GM21526 (cell line): ENCODE measurements around the gene TMSB4X.
"Not testable (repeated sequence)": the region's sequence is repeated elsewhere in the genome, so short reads cannot be mapped to it uniquely, and the experiment has no call there.

ENCODE experiments used
- ATAC-seq: cut with Tn5 transposase; IDR thresholded peaks from one replicate; pipeline ENCODE4 v1.9.1; 2021; ENCODE audit warnings: moderate library complexity; ENCODE audit not compliant: unreplicated experiment, low FRiP score

TMSB4X gene

DNA sequence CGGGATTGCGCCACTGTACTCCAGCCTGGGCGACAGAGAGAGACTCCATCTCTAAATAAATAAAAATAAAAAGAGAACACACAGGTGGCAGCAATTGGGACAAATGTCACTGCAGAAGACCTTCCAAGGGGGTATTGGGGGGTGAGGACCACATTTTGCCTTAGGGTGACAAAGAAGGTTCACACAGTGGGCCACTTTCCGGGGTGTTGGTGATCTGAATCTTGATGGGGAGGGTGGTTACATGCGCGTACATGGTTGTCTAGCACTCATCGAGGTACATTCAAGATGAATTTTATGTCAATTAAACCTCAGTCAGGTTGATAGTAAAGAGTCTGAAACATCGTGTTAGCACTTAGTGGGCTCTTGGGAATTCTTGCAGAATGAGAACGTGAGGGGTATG, 20.5 kb upstream of the TMSB4X start:
- ATAC-seq = no peak

- ATAC-seq = no peak
Observed at GRCh38 chrX:12954981-12955380, 19.9 kb upstream of the TMSB4X start.

DNA sequence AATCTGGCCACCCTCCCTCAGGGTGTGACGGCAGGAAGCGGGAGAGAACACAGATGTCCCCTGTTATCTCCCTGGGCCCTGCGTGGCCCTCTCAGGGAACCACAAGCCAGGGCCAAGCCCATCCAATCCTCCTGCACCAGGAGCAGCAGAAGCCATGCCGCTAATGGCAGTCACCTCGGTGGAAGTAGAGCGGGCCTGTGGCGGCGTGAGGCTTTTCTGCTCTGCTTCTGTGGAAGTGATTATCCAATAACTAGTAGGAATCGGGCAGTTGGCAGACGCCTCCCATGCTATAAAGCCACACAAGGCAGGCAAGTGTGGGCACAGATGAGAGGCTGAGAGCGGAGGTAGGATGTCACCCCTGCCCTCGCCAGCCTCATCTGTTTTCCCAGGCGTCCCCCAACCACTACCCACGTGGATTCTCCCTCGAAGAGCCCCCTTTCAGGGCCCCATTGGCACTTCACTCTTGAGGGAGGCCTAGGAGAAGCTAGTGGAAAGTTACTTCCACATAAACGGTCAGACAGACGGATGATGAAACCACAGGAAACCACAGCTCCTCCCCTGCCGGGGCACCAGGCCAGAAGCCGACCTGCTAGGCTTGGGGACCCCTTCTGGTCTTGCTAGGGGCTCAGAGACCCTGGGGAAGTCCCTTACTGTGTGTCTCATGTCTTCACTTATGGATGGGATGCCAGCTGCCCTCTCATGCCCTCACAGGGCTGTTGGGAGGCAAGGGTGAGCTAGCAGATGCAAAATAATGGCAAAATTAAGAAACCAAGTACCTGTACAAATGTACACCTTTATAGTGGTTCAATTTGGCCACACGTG, 18.8 kb upstream of the TMSB4X start:
- ATAC-seq = peak; percentile 44

DNA sequence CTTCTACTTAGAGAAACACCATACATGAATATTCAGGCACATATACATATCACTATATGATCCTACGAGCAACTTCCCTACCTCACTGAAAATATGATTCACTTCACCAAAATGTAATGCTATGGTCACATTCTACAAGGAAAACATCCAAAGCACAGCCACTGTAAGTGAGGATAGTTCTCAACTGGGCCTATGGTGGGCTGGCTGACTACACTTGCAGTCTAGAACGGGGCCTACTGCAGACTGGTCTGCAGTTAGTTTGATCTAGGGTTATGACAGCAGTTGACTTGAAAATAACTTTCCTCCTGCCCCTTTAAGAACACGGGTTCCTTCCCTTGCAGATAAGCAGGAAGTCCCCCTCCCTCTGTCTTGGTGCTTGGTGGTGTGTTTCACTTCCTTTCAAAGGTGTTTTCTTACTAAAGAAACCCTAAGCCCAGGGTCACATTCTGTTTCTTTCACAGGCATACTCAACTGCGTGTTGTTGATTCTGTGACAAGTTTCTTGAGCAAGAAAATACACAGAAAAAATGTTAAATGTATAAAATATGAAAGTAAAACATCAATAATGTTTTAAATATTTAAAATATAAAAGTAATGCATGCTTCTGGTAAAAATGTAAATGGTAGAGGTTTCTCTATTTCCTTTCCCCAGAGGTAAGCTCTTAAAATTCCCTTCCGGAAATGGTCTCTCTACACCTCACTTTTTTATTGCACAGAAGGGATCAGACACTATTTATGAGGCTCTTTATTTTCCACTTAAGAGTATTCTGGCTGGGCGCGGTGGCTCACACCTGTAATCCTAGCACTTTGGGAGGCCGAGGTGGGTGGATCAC, 18.0 kb upstream of the TMSB4X start:
- ATAC-seq = peak; percentile 65

GRCh38 chrX:12958059-12958458, 16.9 kb upstream of the TMSB4X start:
- no peak for ATAC-seq

GRCh38 chrX:12958461-12958860, 16.4 kb upstream of the TMSB4X start:
- ATAC-seq = no peak

GRCh38 chrX:12961196-12961718, 13.7 kb upstream of the TMSB4X start:
- no peak for ATAC-seq

DNA sequence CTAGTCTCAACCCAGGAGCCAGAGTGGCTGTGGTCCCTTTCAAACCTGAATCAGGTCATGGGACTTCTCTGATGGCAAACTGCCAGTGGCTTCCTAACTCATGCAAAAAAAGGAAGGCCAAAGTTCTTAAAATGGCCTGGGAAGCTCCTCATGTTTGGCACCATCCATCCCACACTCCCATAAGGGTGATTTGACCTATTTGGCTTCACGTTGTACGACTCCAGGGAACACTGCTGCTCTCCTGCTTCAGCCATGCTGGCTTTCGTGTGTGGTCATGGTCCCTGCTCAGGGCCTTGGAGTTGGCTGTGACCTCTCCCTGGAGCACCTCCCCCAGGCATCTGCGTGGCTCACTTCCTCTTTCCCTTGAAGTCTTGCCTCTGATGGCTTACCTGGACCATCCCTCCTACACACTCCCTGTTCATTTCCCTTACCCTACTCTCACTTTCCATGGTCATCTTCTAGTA, 12.8 kb upstream of the TMSB4X start:
- ATAC-seq = no peak

GRCh38 chrX:12963210-12963850, 11.6 kb upstream of the TMSB4X start:
- ATAC-seq = not testable (repeated sequence)

DNA sequence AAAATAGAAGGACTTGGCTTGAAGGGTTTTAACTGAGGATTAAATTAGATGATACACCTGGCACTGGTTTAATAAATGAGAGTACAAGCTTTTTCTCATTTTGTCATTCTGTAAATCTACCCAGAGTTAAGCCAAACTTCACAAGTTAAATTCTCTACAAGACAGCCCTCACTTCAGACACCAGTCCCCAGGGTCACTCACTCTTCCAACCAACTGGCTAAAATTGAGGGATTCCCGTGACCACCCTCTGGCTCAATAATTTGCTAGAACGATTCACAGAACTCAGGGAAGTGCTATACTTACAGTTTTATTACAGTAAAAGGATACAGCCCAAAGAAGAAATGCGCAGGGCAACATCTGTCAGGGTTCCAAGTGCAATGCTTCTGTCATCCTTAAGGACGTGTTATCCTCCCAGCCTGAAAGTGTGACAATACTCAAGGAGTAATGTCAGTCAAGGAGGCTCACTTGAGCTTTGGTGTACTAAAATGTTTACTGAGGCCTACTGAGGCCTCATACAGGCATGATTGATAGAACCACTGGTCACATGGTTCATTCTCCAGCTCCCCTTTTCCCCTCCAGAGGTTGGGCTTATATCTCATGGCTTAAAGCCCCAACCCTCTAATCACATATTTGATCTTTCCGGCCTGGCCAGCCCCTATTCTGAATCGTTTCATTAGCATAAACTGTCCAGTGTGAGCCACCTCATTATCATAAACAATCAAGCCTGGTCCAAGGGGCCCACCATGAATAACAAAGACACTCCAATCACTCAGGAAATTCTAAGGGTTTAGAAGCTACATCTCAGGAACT, 9.6 kb upstream of the TMSB4X start:
- ATAC-seq = no peak

DNA sequence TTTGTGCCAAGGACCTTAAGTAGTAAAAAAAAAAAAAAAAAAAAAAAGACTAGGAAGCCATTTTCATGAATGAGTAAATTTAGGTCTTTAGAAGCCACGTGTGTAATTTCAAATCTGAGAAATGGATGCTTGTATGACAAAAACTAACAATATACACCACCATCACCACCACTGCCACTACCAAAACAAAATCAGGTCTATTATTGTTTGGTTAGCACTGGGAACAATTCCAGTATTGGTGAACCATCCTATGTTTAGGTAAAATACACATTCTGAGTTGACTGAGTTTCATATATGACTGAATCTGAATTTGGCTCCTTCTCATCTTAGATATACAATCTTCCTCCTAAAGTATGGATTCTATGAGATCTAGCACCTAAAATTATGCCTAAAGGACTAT, 8.8 kb upstream of the TMSB4X start:
- no peak for ATAC-seq

- ATAC-seq = no peak
Observed at GRCh38 chrX:12967711-12968465, 7.0 kb upstream of the TMSB4X start.

- ATAC-seq = no peak
Observed at GRCh38 chrX:12970691-12971202, 4.2 kb upstream of the TMSB4X start.

- ATAC-seq = no peak
Observed at GRCh38 chrX:12971282-12972003, 3.5 kb upstream of the TMSB4X start.

DNA sequence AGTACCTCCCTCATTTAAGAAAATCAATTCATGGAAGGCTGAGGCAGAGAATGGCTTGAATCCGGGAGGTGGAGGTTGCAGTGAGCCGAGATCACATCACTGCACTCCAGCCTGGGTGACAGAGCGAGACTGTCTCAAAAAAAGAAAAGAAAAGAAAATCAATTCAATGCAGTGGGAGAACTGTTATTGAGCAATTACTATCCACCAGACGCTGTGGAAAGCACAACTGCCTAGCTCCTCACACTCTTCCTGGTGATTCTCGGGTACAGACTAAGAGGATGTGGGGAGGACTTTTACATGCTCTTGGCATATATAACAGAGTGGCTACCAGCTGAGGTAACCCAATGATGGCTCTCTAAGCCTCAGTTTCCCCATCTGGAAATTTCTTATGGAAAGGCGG, 2.7 kb upstream of the TMSB4X start:
- no peak for ATAC-seq

DNA sequence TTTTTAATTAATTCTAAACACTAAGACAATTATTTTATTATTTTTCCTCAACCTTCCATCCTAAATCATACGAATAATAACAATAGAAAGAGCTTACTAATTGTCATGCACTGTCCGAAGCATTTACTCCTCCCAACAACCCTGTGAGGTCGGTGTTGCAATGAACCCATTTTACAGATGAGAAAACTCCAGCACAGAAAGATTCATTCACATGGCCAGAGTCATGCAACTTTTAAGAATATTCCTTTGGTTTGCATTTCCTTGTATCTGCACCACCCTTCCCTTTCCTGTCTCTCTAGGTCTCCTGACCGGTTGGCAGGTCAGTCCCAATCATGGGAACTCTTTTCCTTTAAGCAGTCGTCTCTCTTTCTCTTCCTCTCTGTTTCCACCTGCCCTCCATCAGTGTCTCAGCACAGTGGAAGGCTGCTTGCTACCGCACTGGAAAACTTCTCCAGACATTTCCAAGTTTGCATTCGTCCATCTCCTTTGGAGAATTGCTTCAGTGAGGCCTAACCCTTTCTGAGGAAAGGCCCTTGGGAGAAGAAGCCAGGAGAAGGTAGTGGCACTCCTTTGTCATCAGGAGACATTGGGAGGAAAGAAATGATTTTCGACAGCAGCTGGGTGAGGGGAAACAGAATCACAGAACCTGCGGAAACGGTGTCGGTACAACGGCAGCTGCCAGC, 1.9 kb upstream of the TMSB4X start:
- ATAC-seq = no peak

DNA sequence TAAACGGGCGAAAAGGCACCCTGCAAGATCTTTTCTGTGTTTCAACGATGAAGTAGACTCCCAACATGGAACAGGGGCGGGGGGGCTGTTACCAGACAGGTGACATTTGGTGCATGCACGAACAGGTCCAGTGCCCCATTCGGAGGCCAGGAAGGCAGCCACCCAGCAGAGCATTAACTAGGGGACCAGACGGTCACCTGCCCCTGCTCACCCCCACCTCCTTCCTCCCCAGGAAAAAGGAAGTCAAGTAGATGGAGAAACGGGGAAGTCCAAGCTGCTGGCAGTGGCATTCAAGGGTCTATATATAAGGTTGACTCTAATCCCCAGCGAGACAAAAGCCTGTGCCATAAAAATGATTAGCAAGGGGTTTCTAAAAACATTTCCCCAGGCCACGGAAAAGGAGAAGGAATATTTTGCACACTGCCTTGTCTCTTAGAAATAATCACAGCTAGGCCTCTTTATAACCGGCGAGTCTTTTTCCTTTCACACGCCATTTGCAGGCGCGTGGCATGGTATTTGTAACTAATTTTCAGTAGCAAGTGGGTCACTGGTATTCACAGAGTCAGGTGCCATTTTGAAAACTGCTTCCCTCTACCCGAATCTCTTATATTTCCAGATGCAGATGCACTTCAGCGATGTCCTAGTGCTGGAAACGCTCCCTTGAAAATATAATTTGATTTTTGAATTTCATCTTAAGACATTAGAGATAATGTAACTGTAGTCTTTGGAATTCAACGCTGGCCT, 1.2 kb upstream of the TMSB4X start:
- ATAC-seq = no peak
